ENCODE measurements around the gene TMED8. TPM values are rescaled to one million over a fixed set of nuclear protein-coding genes. Genes with fewer than 3 reads are reported as not detected.

Gene TMED8
- total RNA-seq, 1 experiment from 2014 or later = 42.6 TPM

- Histone ChIP-seq H3K4me1 (replicated peaks; ENCODE audit: insufficient read depth) (no peaks in the 10 kb centered on the region), H3K27ac (no peak overlapping the region), H3K27me3 (ENCODE audit: insufficient read depth, low read depth) (no peaks in the 10 kb centered on the region), H2AFZ (no peak overlapping the region), H4K20me1 (ENCODE audit: insufficient read depth) (no peaks in the 10 kb centered on the region), H3F3A (ENCODE audit: insufficient read depth, low read depth) (no peaks in the 10 kb centered on the region; the same call in 1 of the 2 replicates), H3K4me3 (no peak overlapping the region), H3K36me3 (ENCODE audit: low read depth) (no peaks in the 10 kb centered on the region), H3K9me2 (ENCODE audit: insufficient read depth) (no peaks in the 10 kb centered on the region), H3K79me2 (ENCODE audit: low read depth) (no peaks in the 10 kb centered on the region), H3K9me3 (ENCODE audit: insufficient read depth, low read depth) (no peaks in the 10 kb centered on the region), H3K4me2 (no peak overlapping the region)
- no peak for DNase-seq
- no peak for TF ChIP-seq CTCF (conservative IDR thresholded peaks at IDR 0.05)
- TF ChIP-seq EZH2 (IDR thresholded peaks at IDR 0.05; ENCODE audit: low read depth) = no peak
- ChIA-PET CTCF (interaction anchor here (1.0 kb wide), 1 partner anchor 74 kb away, joined by 3 read pairs; no protein-coding TSS in a partner anchor), POLR2A (ENCODE audit: unreplicated experiment) (interaction anchor here (0.7 kb wide), 1 partner anchor 38 kb away, joined by 5 read pairs; no protein-coding TSS in a partner anchor)
- intact Hi-C loops (cut with micrococcal nuclease; ENCODE audit: unreplicated experiment) = no loop called here
- BruUV-seq (replicated peaks) = no TSS peak
Observed at GRCh38 chr14:77390188-77390587, 13.3 kb upstream of the TMED8 start.

GRCh38 chr14:77378701-77379100 is 1.8 kb upstream of the TMED8 start:
- Histone ChIP-seq H3K79me2 (ENCODE audit: low read depth) (peaks cover 23% of the 10 kb centered on the region), H3K27ac (no peak overlapping the region), H3K36me3 (ENCODE audit: low read depth) (no peaks in the 10 kb centered on the region), H3F3A (ENCODE audit: insufficient read depth, low read depth) (no peaks in the 10 kb centered on the region; the same call in 1 of the 2 replicates), H3K9me3 (ENCODE audit: insufficient read depth, low read depth) (no peaks in the 10 kb centered on the region), H3K4me2 (no peak overlapping the region), H3K4me1 (replicated peaks; ENCODE audit: insufficient read depth) (peaks cover 19% of the 10 kb centered on the region), H3K27me3 (ENCODE audit: insufficient read depth, low read depth) (no peaks in the 10 kb centered on the region), H2AFZ (no peak overlapping the region), H3K9me2 (ENCODE audit: insufficient read depth) (no peaks in the 10 kb centered on the region), H3K4me3 (no peak overlapping the region), H4K20me1 (ENCODE audit: insufficient read depth) (no peaks in the 10 kb centered on the region)
- DNase-seq = no peak
- no peak for TF ChIP-seq CTCF (conservative IDR thresholded peaks at IDR 0.05)
- TF ChIP-seq EZH2 (IDR thresholded peaks at IDR 0.05; ENCODE audit: low read depth) = no peak
- intact Hi-C loops (cut with micrococcal nuclease; ENCODE audit: unreplicated experiment) = no loop called here
- no TSS peak for BruUV-seq (replicated peaks)
- ChIA-PET CTCF (no interaction called here), POLR2A (ENCODE audit: unreplicated experiment) (no interaction called here)

- intact Hi-C loops (cut with micrococcal nuclease; ENCODE audit: unreplicated experiment) = loop anchor here (1.0 kb wide), 2 partner anchors 56 to 80 kb away; partner anchors contain the start of genes GSTZ1 and VIPAS39
- no peak overlapping the region for H3K27ac ChIP-seq
- ChIA-PET POLR2A (ENCODE audit: unreplicated experiment) (interaction anchor here (0.6 to 1.5 kb wide), 4 partner anchors 53 to 214 kb away, joined by 4 to 10 read pairs (median 6); partner anchors contain the start of gene GSTZ1), CTCF (interaction anchor here (0.7 to 1.5 kb wide), 2 partner anchors 56 to 62 kb away, joined by 3 to 11 read pairs; no protein-coding TSS in a partner anchor)
- H3K4me3 ChIP-seq = peak overlapping the region; percentile 82
- DNase-seq = no peak
- H3K4me1 ChIP-seq (replicated peaks; ENCODE audit: insufficient read depth) = peaks cover 19% of the 10 kb centered on the region
- H3K27me3 ChIP-seq (ENCODE audit: insufficient read depth, low read depth) = no peaks in the 10 kb centered on the region
- peaks cover 28% of the 10 kb centered on the region for H3K79me2 ChIP-seq (ENCODE audit: low read depth)
- H2AFZ ChIP-seq = peak overlapping the region; percentile 99
- no peaks in the 10 kb centered on the region for H4K20me1 ChIP-seq (ENCODE audit: insufficient read depth)
- BruUV-seq (replicated peaks) = TSS peak; percentile 56
- no peaks in the 10 kb centered on the region for H3K36me3 ChIP-seq (ENCODE audit: low read depth)
- H3K4me2 ChIP-seq = peak overlapping the region; percentile 88
- H3F3A ChIP-seq (ENCODE audit: insufficient read depth, low read depth) = no peaks in the 10 kb centered on the region; the same call in 1 of the 2 replicates
- H3K9me3 ChIP-seq (ENCODE audit: insufficient read depth, low read depth) = no peaks in the 10 kb centered on the region
- no peak for TF ChIP-seq CTCF (conservative IDR thresholded peaks at IDR 0.05)
- no peak for TF ChIP-seq EZH2 (IDR thresholded peaks at IDR 0.05; ENCODE audit: low read depth)
- no peaks in the 10 kb centered on the region for H3K9me2 ChIP-seq (ENCODE audit: insufficient read depth)
Observed at GRCh38 chr14:77377502-77377844, 579 bp upstream of the TMED8 start.

Data from PC-9 (cell line).